GM19328 (cell line): ENCODE results near the gene EPHB3.

Experiments
- ATAC-seq: cut with Tn5 transposase; IDR thresholded peaks from one replicate; pipeline ENCODE4 v1.9.1; 2021; ENCODE audit warnings: mild to moderate bottlenecking, moderate library complexity; ENCODE audit not compliant: unreplicated experiment

EPHB3 gene

GRCh38 chr3:184563941-184564684 lies 2.5 kb downstream of the EPHB3 start:
- no peak for ATAC-seq

DNA sequence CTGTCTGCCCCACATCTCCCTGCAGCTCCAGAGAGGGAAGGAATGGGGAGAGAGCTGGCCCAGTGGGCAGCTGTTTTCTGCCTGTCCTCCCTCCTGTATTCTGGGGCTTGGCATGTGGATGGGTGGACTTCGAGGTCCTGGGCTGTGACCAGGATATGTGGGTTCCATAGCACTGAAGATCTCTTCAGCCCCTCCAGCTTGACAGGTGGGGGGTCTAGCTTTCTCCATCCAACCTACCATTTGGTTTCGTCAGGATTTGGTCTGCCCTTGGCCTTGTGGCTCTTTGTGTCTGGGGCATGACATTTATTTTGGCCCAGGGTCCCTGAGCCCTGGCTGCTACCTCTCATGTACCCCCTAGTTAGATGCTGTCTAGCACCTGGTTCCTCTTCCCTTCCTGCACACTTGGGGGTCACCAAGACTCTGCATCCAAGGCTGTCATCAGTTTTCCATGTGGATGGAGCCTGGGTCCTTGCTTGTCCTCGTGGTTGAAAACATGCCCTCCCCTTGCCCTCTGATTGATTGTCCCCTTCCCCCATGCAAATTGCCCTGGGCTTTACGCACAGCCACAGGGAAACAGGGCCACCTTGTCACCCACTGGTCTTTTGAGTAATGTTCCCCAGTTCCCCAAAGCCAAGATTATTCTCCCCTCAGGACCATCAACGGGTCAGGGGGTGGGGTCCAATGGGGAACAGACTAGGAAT lies 3.2 kb downstream of the EPHB3 start:
- no peak for ATAC-seq

DNA sequence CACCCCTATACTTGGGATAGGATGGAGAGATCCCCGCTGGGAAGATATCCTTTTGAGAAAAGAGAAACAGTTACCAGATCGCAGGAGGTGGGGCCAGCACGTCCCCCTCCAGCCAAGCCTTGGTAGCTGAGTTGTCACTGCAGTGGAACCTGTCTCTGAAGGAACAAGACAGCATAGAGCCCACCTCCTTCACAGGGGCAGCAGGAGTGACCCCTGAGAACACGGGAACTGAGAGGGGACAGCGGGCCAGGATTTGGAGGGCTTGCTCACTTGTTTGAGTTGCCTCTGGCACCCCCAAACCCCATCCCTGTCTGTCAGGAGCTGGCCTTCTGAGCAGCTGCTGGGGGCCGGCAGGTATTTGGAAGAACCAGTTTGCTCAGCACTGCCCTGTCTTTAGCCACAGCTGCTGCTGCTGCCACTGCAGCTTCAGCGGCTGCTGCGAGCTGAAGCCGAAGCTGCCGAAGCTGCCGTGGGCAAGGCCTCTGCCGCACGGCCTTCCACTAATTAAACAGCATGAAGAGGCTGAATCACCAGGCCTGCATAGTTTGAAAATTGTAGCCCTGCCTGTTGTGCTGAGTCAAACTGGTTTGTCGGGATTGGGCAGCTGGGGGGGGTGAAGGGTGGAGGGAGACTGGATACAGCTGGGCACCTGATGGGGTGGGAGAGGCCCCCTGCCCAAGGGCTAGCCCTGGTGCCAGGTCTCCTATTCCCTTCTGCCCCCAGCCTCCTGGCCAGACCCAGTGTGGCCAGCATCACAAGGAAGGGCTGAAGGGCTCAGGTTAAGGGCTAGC lies 4.0 kb downstream of the EPHB3 start:
- ATAC-seq, result no peak

- ATAC-seq, result no peak
Measured at GRCh38 chr3:184566441-184567414, 5.1 kb downstream of the EPHB3 start.

- ATAC-seq, result no peak
Measured at GRCh38 chr3:184567946-184568559, 6.5 kb downstream of the EPHB3 start.

DNA sequence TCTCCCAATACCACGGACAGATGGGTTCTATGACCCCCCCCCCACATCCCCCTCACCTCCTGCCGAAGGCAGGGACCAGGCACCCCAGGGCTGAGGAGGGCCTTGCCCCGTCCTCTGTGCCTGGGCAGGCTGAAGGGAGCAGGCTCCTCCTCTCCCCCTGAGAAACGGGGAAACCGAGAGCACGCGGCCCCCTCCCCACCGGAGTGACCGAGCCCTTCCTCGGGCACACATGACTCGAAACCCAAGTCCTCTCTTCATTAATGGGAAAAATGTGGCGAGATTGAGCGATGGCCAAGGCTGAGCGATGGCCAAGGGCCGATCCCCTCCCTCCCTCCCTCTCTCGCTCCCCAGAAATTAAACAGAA lies 7.0 kb downstream of the EPHB3 start:
- no peak for ATAC-seq

DNA sequence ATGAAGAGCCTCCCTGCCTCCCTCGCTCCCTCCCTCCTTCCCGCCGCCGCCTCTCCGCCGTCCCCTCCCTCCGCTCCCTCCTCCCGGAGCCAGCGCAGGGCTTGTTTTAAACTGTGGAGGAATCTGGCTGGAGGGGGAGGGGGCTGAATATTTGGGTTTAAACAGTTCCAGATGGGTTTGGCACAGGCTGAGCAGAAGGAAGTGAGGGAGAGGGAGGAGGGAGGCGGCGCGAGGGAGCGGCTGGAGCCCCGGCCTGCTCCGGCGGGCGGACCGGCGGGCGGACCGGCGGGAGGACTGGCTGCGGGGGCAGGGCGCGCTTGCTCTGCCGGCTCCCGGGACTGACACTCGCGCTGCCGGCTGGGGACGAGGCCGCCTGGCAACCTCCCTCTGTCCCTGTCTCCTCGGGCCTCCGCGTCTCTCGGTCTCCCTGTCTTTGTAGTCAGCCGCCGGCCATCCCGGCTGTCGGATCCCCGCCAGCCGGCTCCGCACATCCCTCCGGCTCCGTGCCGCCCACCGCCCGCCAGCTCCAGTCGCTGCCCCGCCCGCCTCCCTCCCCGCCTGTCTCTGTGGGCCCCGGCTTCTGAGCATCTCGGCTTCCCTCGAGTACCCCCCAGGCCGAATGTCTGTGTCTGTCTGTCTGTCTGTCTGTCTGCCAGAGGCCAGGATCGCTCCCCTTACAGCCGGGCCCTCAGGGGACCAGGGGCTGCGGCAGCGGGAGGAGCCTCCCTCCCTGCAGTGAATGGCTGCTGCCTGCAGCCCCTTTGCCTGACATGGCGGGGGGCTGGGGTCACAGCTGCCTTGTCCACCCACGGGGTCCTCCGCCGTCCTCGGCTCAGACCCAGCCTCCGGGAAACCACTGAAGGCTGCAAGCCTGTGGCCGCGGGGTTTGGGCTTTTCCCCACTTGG lies 7.6 kb downstream of the EPHB3 start:
- no peak for ATAC-seq

- ATAC-seq, result no peak
Measured at GRCh38 chr3:184570035-184570434, 8.4 kb downstream of the EPHB3 start.

GRCh38 chr3:184570489-184570888 lies 8.9 kb downstream of the EPHB3 start:
- ATAC-seq, result no peak

GRCh38 chr3:184571750-184572377 lies 10.3 kb downstream of the EPHB3 start:
- ATAC-seq, result no peak

DNA sequence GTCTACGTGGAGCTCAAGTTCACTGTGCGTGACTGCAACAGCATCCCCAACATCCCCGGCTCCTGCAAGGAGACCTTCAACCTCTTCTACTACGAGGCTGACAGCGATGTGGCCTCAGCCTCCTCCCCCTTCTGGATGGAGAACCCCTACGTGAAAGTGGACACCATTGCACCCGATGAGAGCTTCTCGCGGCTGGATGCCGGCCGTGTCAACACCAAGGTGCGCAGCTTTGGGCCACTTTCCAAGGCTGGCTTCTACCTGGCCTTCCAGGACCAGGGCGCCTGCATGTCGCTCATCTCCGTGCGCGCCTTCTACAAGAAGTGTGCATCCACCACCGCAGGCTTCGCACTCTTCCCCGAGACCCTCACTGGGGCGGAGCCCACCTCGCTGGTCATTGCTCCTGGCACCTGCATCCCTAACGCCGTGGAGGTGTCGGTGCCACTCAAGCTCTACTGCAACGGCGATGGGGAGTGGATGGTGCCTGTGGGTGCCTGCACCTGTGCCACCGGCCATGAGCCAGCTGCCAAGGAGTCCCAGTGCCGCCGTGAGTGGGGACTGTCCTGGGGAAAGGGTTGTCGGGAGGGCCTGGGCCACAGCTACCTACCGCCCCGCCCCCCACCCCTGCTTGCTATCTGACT lies 11.2 kb downstream of the EPHB3 start:
- ATAC-seq, result no peak

- no peak for ATAC-seq
Measured at GRCh38 chr3:184574515-184575417, 13.2 kb downstream of the EPHB3 start.

DNA sequence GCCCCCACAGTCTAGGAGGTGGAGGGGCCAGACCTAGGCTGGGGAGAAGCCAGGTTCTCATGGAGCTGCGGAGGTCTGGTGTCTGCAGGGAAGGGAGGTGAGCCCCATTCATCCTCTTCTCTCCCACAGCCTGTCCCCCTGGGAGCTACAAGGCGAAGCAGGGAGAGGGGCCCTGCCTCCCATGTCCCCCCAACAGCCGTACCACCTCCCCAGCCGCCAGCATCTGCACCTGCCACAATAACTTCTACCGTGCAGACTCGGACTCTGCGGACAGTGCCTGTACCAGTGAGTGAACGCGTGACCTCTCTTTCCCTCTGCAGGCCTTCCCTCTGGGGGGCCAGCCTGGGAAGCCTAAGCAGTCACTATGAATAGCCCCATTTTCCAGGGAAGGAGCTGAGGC lies 14.1 kb downstream of the EPHB3 start:
- ATAC-seq, result no peak

DNA sequence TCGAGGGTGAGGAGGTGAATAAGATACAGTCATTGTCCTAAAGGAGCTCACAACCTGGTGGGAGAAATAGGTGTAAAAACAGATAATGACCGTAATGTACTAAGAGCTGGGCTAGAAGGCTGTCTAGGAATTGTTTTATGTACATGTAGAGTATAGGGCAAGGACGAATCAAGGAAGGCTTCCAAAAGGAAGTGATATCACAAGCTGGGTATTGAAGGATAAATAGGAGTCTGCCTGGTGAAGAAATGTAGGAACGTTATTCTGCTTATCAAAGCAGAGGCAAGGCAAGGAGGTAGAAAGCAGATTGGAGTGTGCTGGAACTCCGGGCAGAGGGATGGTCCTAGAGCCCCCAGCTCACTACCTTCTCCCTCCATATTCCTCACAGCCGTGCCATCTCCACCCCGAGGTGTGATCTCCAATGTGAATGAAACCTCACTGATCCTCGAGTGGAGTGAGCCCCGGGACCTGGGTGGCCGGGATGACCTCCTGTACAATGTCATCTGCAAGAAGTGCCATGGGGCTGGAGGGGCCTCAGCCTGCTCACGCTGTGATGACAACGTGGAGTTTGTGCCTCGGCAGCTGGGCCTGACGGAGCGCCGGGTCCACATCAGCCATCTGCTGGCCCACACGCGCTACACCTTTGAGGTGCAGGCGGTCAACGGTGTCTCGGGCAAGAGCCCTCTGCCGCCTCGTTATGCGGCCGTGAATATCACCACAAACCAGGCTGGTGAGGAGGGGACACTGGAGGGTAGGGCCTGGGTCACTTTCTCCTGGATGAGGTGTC lies 15.1 kb downstream of the EPHB3 start:
- ATAC-seq, result no peak

- ATAC-seq, result no peak
Measured at GRCh38 chr3:184577546-184577945, 16.0 kb downstream of the EPHB3 start.

DNA sequence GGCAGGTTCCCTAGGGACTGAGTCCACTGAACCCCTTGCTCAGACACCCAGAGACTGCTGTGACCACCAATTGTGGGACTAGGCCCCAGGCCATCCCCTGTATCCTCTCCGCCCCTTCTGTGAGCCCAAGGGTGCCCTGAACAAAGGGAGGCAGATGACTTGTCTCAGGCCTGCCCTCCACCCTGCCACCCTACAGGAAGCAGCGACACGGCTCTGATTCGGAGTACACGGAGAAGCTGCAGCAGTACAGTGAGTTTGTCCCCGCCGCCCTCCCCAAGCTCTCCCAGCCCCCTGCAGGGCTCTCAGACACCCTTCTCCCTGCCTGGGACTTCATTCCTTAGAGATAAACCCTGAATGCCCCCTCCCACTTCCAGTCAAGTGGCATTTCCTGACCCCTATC lies 16.6 kb downstream of the EPHB3 start:
- no peak for ATAC-seq
